Measurements from ENCODE around the gene COX19. TPM values are rescaled to one million over a fixed set of nuclear protein-coding genes. Genes with fewer than 3 reads are reported as not detected.

The COX19 gene
- total RNA-seq, 1 donor from 2014 or later = 9.4 TPM

GRCh38 chr7:935874-936385 lies 39.4 kb downstream of the COX19 start:
- no peak for ATAC-seq
- Histone ChIP-seq H3K27me3 (no peaks in the 10 kb centered on the region), H3K36me3 (no peaks in the 10 kb centered on the region), H3K4me3 (no peak overlapping the region), H3K27ac (no peak overlapping the region), H3K4me1 (no peaks in the 10 kb centered on the region), H3K9me3 (no peaks in the 10 kb centered on the region)
- TF ChIP-seq, protein P1, sequence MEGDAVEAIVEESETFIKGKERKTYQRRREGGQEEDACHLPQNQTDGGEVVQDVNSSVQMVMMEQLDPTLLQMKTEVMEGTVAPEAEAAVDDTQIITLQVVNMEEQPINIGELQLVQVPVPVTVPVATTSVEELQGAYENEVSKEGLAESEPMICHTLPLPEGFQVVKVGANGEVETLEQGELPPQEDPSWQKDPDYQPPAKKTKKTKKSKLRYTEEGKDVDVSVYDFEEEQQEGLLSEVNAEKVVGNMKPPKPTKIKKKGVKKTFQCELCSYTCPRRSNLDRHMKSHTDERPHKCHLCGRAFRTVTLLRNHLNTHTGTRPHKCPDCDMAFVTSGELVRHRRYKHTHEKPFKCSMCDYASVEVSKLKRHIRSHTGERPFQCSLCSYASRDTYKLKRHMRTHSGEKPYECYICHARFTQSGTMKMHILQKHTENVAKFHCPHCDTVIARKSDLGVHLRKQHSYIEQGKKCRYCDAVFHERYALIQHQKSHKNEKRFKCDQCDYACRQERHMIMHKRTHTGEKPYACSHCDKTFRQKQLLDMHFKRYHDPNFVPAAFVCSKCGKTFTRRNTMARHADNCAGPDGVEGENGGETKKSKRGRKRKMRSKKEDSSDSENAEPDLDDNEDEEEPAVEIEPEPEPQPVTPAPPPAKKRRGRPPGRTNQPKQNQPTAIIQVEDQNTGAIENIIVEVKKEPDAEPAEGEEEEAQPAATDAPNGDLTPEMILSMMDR (IDR thresholded peaks at IDR 0.05) = no peak
- no peak for DNase-seq
- intact Hi-C loops (cut with DNase I) = no loop called here

- TF ChIP-seq, protein P1 (IDR thresholded peaks at IDR 0.05) = no peak
- Histone ChIP-seq H3K4me3 (no peak overlapping the region), H3K27me3 (no peaks in the 10 kb centered on the region), H3K27ac (no peak overlapping the region), H3K4me1 (no peaks in the 10 kb centered on the region), H3K9me3 (no peaks in the 10 kb centered on the region), H3K36me3 (no peaks in the 10 kb centered on the region)
- DNase-seq (peak; percentile 57), ATAC-seq (no peak)
- intact Hi-C loops (cut with DNase I) = no loop called here
These were observed 40.0 kb downstream of the COX19 start for GRCh38 chr7:935164-935873.

DNA sequence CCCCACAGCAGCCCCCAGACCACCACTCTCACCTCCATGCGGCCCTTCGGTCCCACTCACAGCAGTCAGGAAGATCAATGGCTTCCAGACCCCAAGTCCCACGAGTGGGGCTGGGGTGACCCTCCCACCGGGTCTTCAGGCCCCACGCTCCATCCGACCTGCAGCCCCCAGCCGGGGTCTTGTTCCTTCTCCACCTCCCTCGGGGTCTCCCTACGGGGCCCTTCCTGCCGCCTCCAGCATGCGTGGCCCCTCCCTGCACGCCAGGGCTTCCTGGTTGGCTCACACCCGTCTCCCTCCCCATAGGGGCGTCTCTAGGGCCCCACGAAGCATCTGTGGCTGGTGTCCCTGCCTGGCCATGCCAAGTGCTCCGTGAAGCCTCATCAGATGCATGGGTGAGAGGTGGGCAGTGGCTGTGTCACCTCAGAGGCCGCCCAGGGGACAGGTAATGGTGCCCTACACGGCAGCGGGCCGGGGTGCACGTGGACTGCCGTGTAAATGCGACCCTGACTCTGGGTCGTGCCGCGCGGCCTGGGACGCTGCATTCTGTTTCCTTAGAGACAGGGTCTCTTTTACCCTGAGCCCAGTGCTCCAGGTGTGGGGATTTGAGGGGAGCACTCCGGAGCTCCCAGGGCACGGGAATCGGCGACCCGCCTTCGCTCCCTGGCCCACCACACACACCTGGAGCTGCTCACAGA lies 40.7 kb downstream of the COX19 start:
- TF ChIP-seq, protein P1 (IDR thresholded peaks at IDR 0.05) = no peak
- no peaks in the 10 kb centered on the region for H3K36me3 ChIP-seq
- no peaks in the 10 kb centered on the region for H3K27me3 ChIP-seq
- DNase-seq (peak; percentile 51), ATAC-seq (no peak)
- intact Hi-C loops (cut with DNase I) = no loop called here
- H3K4me1 ChIP-seq = no peaks in the 10 kb centered on the region
- no peaks in the 10 kb centered on the region for H3K9me3 ChIP-seq
- H3K4me3 ChIP-seq = no peak overlapping the region
- no peak overlapping the region for H3K27ac ChIP-seq

GRCh38 chr7:932651-932975 lies 42.7 kb downstream of the COX19 start:
- no peaks in the 10 kb centered on the region for H3K36me3 ChIP-seq
- no peaks in the 10 kb centered on the region for H3K9me3 ChIP-seq
- TF ChIP-seq, protein P1 (IDR thresholded peaks at IDR 0.05) = no peak
- H3K27me3 ChIP-seq = no peaks in the 10 kb centered on the region
- H3K27ac ChIP-seq = no peak overlapping the region
- ATAC-seq (no peak), DNase-seq (peak; percentile 54)
- H3K4me1 ChIP-seq = no peaks in the 10 kb centered on the region
- no peak overlapping the region for H3K4me3 ChIP-seq
- intact Hi-C loops (cut with DNase I) = no loop called here

GRCh38 chr7:931871-932650 lies 43.3 kb downstream of the COX19 start:
- no peaks in the 10 kb centered on the region for H3K4me1 ChIP-seq
- no peaks in the 10 kb centered on the region for H3K27me3 ChIP-seq
- no peak for ATAC-seq
- H3K4me3 ChIP-seq = no peak overlapping the region
- DNase-seq = peak; percentile 62
- H3K27ac ChIP-seq = no peak overlapping the region
- intact Hi-C loops (cut with DNase I) = no loop called here
- TF ChIP-seq, protein P1 (IDR thresholded peaks at IDR 0.05) = no peak
- no peaks in the 10 kb centered on the region for H3K36me3 ChIP-seq
- H3K9me3 ChIP-seq = no peaks in the 10 kb centered on the region

All from upper lobe of right lung (tissue), 1 donor.